SK-N-SH treated with all-trans-retinoic acid at 6 μM for 48 hours (cell line): ENCODE measurements around the gene MYADM.

Experiments used
- ARNTL ChIP-seq: fragments of 450-650 bp; formaldehyde crosslinking; IDR thresholded peaks from 2 replicates; pipeline ENCODE4 v1.5.0; 2020; ENCODE audit warnings: low read depth, mild to moderate bottlenecking, moderate library complexity, borderline replicate concordance
- CSDC2 ChIP-seq: fragments of 250-450 bp; sonication (Bioruptor Pico); IDR thresholded peaks from 2 replicates; pipeline ENCODE4 v1.5.0; 2020; ENCODE audit warnings: mild to moderate bottlenecking, moderate library complexity
- OSR1 ChIP-seq: fragments of 250-450 bp; sonication (Bioruptor Pico); IDR thresholded peaks from 2 replicates; pipeline ENCODE4 v1.8.0; 2022; ENCODE audit warnings: moderate library complexity, mild to moderate bottlenecking, inconsistent platforms
- PPARA ChIP-seq: fragments of 250-450 bp; sonication (Bioruptor Pico); IDR thresholded peaks from 2 replicates; pipeline ENCODE4 v1.5.0; 2020; ENCODE audit warnings: mild to moderate bottlenecking, borderline replicate concordance
- RARB ChIP-seq: fragments of 250-450 bp; sonication (Bioruptor Pico); IDR thresholded peaks from 2 replicates; pipeline ENCODE4 v1.8.0; 2021; ENCODE audit warnings: mild to moderate bottlenecking, moderate library complexity
- TCF4 ChIP-seq: fragments of 250-450 bp; sonication (Bioruptor Pico); IDR thresholded peaks from 2 replicates; pipeline ENCODE4 v1.8.0; 2021; ENCODE audit warnings: mild to moderate bottlenecking, moderate library complexity, borderline replicate concordance

DNA sequence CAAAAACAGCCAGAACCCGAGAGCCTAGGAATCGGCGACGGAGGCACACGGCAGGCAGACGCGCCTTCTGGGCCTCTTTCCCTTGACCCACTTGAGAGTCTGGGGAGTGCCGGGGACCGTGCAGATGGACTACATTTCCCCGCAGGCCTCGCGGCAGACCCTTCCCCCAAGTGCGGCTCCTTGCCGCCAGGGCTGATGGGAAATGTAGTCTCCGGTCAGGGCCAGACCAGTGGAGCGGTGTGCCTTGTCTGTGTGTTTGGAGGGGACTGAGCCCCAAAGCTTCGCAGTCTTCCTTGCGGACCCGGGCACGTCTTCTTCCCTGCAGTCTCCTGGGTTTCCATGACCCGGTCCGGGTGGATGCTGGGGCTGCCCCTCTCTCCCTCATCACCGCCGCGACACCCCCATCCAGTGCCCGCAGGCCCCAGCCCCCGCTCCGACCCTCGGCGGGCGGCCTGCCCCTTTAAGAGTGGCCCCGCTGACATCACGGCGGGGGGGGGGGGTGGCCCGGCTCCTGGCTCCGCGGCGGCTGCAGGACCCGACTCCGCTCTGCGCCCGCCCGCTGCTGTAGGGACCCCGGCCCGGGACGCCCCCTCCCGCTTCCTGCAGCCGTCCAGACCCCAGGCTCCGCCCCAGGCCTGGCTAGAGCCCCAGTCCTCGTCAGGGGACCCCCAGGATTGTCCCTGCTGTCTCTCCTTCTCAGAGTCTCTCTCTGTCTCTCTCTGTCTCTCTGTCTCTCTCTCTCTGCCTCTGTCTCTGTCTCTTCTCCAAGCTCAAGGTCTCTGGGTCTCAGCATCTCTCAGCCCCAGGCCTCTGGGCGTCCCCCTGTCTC, 40.6 kb downstream of the MYADM start:
- TF ChIP-seq CSDC2: no peak
- no peak for TF ChIP-seq PPARA (CRISPR knock-in tag)
- no peak for TF ChIP-seq OSR1 (CRISPR knock-in tag)
- TF ChIP-seq RARB (CRISPR knock-in tag): no peak
- no peak for TF ChIP-seq ARNTL (CRISPR knock-in tag)
- no peak for TF ChIP-seq TCF4
